Stimulated activated CD8-positive, alpha-beta memory T cell treated with anti-CD3 and anti-CD28 coated beads, Interleukin-4, amount 100 ng/mL, for 1 hour (primary cell): ENCODE results near the gene SH2B3.

ENCODE experiments used
- DNase-seq, 2 donors: peaks; one replicate each; pipeline ENCODE4 v3.0.0-alpha.2; 2020; ENCODE audit warnings: low read depth in 2 of 2, low spot score in 1 of 2

Gene SH2B3

DNA sequence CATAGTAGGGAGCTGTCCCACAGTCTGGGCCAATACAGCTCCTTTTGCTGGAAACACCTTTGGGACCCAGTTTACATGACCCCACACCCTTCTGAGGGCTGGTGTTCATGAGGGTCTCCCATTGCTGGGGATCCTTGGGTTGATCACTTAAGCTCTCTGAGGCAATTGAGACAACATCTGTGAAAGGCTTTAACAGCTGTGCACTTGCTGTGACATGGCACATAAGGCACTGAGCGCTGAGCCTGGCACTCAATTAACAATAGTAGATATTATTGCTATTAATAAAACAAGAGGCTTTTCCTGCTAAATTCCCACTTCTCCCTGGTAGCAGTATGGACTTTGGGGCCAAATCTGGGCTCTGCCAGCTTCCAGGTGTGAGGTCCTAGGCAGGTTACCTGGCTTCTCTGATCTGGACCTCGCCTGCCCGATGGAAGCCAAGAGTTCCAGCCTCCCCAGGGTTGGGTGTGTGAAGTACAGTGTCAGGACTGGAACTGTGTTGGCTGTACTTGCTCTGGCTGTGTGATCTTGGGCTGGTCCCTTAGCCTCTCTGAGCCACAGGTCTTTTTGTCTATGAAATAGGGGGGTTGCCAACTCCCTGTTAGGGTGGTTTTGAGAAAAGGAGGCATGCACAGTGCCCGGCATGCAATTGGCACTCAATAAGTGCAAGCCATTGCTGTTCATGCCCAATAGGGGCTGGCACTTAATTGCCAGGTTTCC lies 3.1 kb downstream of the SH2B3 start:
- no peak for DNase-seq

DNA sequence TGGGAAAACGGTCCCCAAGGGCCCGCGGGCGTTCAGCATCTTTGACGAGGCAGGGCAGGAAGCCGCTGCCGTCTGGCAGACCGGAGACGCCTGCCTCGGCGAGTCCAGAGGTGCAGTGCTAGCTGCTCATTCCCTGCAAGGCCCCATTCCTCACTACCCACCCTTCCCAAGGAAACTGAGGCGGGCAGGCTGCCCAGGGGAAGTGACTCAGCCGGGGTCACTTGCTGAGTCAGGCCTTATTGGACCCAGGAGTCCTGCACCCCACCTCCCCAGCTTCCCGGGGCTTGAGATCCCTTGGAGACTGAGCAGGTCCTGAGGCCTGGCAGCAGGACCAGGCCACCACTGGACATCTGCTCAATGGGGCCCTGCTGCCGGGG lies 3.7 kb downstream of the SH2B3 start:
- DNase-seq: no peak

DNA sequence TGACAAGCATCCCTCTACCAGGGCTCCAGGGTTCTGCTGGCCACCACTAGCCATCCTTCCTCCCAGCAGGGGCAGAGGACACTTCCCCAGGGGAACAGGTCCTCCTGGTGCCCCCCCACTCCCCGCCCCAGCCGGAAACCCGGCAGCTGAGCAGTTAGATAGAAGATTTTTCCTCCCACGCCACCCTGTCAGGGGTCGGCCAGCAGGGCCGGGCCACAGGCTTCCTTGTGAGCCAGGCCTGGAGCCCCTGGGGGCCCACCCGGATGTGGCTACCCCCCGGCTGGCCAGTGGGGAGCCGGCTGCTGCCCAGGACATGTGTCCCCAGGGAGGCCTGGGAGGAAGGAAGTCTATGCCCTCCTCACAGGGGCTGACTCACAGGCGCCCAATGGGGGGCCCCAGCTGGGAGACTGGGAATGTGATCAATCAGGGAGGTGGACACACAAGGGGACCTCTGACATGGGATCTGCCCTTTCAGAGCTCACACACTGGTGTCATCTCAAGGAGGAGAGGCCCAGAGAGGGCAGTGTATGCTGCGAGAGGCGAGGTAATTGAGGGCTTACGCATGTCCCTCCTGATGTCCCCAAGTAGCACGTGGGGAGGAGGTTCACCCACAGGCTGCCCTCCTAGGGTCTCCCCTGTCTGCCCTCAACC lies 4.2 kb downstream of the SH2B3 start:
- no peak for DNase-seq

- no peak for DNase-seq
Observed at GRCh38 chr12:111410431-111411184, 4.9 kb downstream of the SH2B3 start.

DNA sequence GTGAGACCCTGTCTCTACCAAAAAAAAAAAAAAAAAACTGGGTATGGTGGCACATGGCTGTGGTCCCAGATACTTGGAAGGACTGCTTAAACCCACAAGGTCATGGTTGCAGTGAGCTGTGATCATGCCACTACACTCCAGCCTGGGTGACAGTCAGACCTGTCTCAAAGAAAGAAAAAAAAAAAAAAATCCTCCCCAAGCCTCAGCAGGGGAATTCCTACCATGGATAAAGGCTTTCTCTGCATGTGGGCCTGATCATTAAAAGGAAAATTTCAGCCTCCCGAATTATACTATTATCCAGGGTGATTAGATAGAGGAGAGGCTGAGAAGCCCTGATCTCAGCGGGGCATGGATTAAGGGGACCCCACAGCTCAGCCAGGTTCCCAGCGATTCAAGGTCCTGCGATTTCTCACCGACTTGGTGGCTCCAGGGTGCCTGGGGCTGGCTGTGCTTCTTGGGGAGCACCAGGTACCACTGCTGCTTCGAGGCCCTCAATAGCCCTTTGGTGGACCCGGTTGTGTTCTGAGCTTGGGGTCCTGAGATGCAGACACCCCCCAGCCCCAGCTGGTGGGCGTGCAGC lies 5.6 kb downstream of the SH2B3 start:
- DNase-seq: no peak

- no peak for DNase-seq
Observed at GRCh38 chr12:111412007-111412829, 6.5 kb downstream of the SH2B3 start.

- DNase-seq: no peak
Observed at GRCh38 chr12:111412830-111413441, 7.2 kb downstream of the SH2B3 start.

DNA sequence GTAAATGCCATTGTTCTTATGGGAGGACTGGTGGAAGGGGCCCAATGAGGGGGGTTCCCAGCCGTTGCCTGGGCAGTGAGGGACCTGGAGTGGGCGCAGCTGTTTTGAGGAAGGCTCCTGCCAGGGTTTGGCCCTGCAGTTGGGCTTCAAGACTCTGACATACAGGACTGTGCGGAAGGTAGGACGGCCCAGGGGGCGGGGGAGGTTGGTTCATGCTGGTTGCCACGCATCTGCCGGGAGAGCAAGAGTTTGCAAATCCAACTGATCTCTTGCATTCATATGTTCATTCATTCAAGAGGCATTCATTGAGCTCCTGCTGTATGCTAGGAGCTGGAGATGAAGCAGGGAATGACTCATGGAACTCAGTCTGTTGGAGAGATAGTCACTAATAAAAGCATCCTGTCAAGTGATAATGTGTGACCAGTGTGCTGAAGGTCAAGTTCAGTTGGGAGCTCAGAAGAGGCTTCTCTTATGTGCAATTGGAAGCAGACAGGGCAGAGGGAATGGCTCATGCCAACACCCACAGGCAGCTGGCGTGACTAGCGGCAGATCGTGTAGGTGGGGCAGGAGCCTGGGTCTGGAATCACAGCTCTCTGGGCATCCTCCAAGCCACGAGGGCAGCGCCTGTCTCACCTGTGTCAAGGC lies 7.8 kb downstream of the SH2B3 start:
- DNase-seq: no peak

DNA sequence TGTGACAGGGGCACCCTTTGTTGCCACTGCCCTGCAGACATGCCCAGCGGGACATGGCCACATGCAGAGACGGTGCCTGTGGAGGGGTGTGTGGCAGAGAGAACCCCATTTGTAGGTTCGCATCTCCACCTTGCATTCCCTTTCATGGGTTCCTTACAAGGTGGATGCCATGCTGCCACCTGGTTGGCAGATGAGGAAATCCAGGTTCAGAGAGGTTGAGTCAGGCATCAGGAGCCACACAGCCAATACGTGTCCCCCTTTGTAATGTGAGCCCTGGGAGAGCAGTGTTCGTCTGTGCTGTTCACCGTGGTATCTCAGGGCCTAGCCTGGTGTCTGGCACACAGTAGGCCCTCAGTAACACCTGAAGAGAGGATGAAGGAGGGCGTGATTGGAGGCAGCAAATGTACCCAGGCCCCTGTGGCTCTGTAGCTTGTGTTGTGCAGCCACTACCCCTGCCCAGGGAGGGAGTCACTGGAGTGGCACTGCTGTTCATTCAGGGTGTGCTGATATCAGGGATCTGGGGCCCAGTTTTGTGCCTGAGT lies 9.1 kb downstream of the SH2B3 start:
- DNase-seq: no peak

GRCh38 chr12:111417290-111417689 lies 11.6 kb downstream of the SH2B3 start:
- DNase-seq: no peak

GRCh38 chr12:111417784-111418593 lies 12.3 kb downstream of the SH2B3 start:
- DNase-seq: no peak

DNA sequence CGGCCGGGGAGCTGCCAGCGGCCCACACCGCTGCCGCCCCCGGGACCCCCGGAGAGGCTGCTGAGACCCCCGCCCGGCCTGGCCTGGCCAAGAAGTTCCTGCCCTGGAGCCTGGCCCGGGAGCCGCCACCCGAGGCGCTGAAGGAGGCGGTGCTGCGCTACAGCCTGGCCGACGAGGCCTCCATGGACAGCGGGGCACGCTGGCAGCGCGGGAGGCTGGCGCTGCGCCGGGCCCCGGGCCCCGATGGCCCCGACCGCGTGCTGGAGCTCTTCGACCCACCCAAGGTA lies 12.8 kb downstream of the SH2B3 start:
- DNase-seq: no peak

DNA sequence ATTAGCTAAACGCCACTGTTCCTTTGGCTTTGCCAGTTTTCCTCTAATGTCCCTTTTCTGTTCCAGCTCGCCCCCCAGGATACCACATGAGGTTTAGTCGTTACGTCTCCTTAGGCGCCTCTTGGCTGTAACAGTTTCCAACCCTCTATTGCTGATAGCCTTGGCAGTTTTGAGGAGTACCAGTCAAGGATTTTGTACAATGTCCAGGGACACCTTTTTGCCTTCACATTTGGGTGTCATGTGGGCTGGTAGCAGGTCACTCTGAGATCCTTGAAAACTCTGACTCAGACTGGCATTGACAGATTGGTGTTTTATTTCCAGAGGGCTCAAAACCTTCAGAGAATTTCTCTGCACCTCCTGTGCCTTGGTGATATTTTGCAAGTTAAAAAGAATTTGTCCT lies 14.1 kb downstream of the SH2B3 start:
- no peak for DNase-seq

- no peak for DNase-seq
Observed at GRCh38 chr12:111420494-111420893, 14.8 kb downstream of the SH2B3 start.

DNA sequence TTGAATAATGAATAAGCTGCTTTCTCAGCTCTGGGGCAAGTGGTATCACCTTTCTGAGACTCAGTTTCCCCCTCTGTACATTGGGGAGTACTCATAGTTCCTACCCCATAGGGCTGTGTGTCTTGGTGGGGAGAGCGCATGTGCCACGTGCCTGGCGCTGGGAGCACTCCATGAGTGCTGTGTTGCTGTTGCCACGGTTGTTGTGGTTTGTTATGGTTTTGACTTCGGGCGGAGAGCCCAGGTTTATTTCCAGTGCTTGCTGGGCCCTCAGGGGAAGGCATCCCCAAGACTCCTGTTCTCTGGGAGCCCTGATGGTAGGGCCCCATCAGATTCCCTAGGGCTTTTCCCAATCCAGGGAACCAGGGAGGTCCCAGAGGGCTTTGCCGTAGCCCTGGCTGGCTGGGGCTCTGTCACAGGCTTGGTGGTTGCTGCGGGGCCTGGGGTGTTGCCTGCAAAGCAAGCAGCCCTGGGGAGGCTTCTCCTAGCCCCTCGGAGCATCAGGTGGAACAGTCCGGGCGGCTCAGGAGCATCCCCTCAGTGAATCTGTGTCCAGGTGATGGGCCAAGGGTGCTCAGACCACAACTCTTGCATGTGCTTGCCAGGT lies 18.6 kb downstream of the SH2B3 start:
- no peak for DNase-seq

GRCh38 chr12:111424793-111425251 lies 19.1 kb downstream of the SH2B3 start:
- no peak for DNase-seq

- no peak for DNase-seq
Observed at GRCh38 chr12:111425655-111426054, 19.9 kb downstream of the SH2B3 start.

GRCh38 chr12:111426344-111427185 lies 20.8 kb downstream of the SH2B3 start:
- DNase-seq: no peak
